Cardiac muscle cell (in vitro differentiated cells and primary cell): ENCODE data around the gene AJAP1. TPM values are rescaled to one million over a fixed set of nuclear protein-coding genes. Genes with fewer than 3 reads are reported as not detected.

ENCODE experiments used
- DNase-seq, 2 donors: peaks; one replicate each; pipeline versions ENCODE4 v3.0.0 to v3.0.0-alpha.2; 2010 to 2017; ENCODE audit warnings: low read depth in 1 of 2, low spot score in 1 of 2
- H3K27ac ChIP-seq: fragments of 200-600 bp; sonication (generic); 2 replicates; pipeline ENCODE4 v1.5.1; 2016
- H3K27me3 ChIP-seq: fragments of 200-600 bp; sonication (generic); 2 replicates; pipeline ENCODE4 v1.6.0; 2016; ENCODE audit warnings: control low read depth
- H3K36me3 ChIP-seq: fragments of 200-600 bp; sonication (generic); 2 replicates; pipeline ENCODE4 v1.5.1; 2016; ENCODE audit warnings: control low read depth
- H3K4me1 ChIP-seq: fragments of 200-600 bp; sonication (generic); 2 replicates; pipeline ENCODE4 v1.8.1; 2017; ENCODE audit warnings: low read depth, mild to moderate bottlenecking, mixed run types
- H3K4me3 ChIP-seq: fragments of 200-600 bp; sonication (generic); 2 replicates; pipeline ENCODE4 v1.5.1; 2016; ENCODE audit warnings: mild to moderate bottlenecking
- H3K9me3 ChIP-seq: fragments of 200-600 bp; sonication (generic); 2 replicates; pipeline ENCODE4 v1.5.1; 2017; ENCODE audit warnings: low read depth, mild to moderate bottlenecking, control low read depth
- CTCF ChIP-seq: IDR thresholded peaks from 2 replicates; pipeline ENCODE4 v1.5.1; 2012; ENCODE audit warnings: low read depth, mild to moderate bottlenecking, low read length
- polyA plus RNA-seq: library from polyadenylated mRNA; unstranded; fragments of >200 nt; fragmentation: Nextera tagmentation; extraction: Ambion mirVana; gene quantifications from 2 replicates; pipeline ENCODE4 v1.2.1, GENCODE V29; 2016
- total RNA-seq: library from RNA; depleted of rRNA; stranded (reverse); fragments of >200 nt; gene quantifications from 2 replicates; pipeline ENCODE4 v1.2.3, GENCODE V29; 2016

Gene AJAP1
- total and polyA plus RNA-seq, 2 experiments from 2014 or later = not detected

- H3K36me3 ChIP-seq = no peaks in the 10 kb centered on the region
- no peak for DNase-seq
- no peak for TF ChIP-seq CTCF
- no peaks in the 10 kb centered on the region for H3K4me1 ChIP-seq
- H3K27ac ChIP-seq = no peak overlapping the region
- no peaks in the 10 kb centered on the region for H3K9me3 ChIP-seq
- H3K27me3 ChIP-seq = no peaks in the 10 kb centered on the region
- H3K4me3 ChIP-seq = no peak overlapping the region
These were observed 35.7 kb downstream of the AJAP1 start for GRCh38 chr1:4689941-4690635.

- no peaks in the 10 kb centered on the region for H3K9me3 ChIP-seq
- H3K4me3 ChIP-seq = no peak overlapping the region
- no peaks in the 10 kb centered on the region for H3K27me3 ChIP-seq
- no peak for TF ChIP-seq CTCF
- no peaks in the 10 kb centered on the region for H3K36me3 ChIP-seq
- H3K27ac ChIP-seq = no peak overlapping the region
- no peak for DNase-seq
- H3K4me1 ChIP-seq = no peaks in the 10 kb centered on the region
These were observed 36.7 kb downstream of the AJAP1 start for GRCh38 chr1:4690951-4691675.

- Histone ChIP-seq H3K27me3 (no peaks in the 10 kb centered on the region), H3K9me3 (no peaks in the 10 kb centered on the region), H3K4me3 (no peak overlapping the region), H3K4me1 (no peaks in the 10 kb centered on the region), H3K36me3 (no peaks in the 10 kb centered on the region), H3K27ac (no peak overlapping the region)
- TF ChIP-seq CTCF = no peak
- DNase-seq = no peak
These were observed 37.5 kb downstream of the AJAP1 start for GRCh38 chr1:4691766-4692405.

GRCh38 chr1:4692437-4692836 lies 38.0 kb downstream of the AJAP1 start:
- Histone ChIP-seq H3K27me3 (no peaks in the 10 kb centered on the region), H3K27ac (no peak overlapping the region), H3K4me1 (no peaks in the 10 kb centered on the region), H3K9me3 (no peaks in the 10 kb centered on the region), H3K36me3 (no peaks in the 10 kb centered on the region), H3K4me3 (no peak overlapping the region)
- no peak for DNase-seq
- no peak for TF ChIP-seq CTCF

- Histone ChIP-seq H3K9me3 (no peaks in the 10 kb centered on the region), H3K36me3 (no peaks in the 10 kb centered on the region), H3K27ac (no peak overlapping the region), H3K4me3 (no peak overlapping the region), H3K4me1 (no peaks in the 10 kb centered on the region), H3K27me3 (no peaks in the 10 kb centered on the region)
- no peak for DNase-seq
- no peak for TF ChIP-seq CTCF
These were observed 38.9 kb downstream of the AJAP1 start for GRCh38 chr1:4693331-4693730.
